Trophoblast cell (in vitro differentiated cells and primary cell): ENCODE data around the gene CTIF.

ENCODE experiments used
- DNase-seq, 2 donors: peaks; one replicate each; pipeline ENCODE4 v3.0.0-alpha.2; 2016
- H2AFZ ChIP-seq: 2 replicates; pipeline ENCODE4 v1.6.1; 2013; ENCODE audit warnings: low read length, moderate library complexity, mild to moderate bottlenecking; ENCODE audit not compliant: insufficient read depth, poor library complexity
- H2AK5ac ChIP-seq: 2 replicates; pipeline ENCODE4 v1.6.1; 2013; ENCODE audit warnings: mild to moderate bottlenecking, low read length
- H2BK120ac ChIP-seq: 2 replicates; pipeline ENCODE4 v1.6.1; 2013; ENCODE audit warnings: low read length, mild to moderate bottlenecking, moderate library complexity; ENCODE audit not compliant: insufficient read depth, poor library complexity
- H2BK12ac ChIP-seq: 2 replicates; pipeline ENCODE4 v1.6.1; 2013; ENCODE audit warnings: mild to moderate bottlenecking, low read length, moderate library complexity
- H2BK5ac ChIP-seq: 2 replicates; pipeline ENCODE4 v1.6.1; 2013; ENCODE audit warnings: low read length, low read depth, moderate library complexity, mild to moderate bottlenecking; ENCODE audit not compliant: poor library complexity
- H3K14ac ChIP-seq: 2 replicates; pipeline ENCODE4 v1.6.1; 2013; ENCODE audit warnings: mild to moderate bottlenecking, low read length
- H3K18ac ChIP-seq: 2 replicates; pipeline ENCODE4 v1.6.1; 2013; ENCODE audit warnings: mild to moderate bottlenecking, low read length
- H3K23ac ChIP-seq: 2 replicates; pipeline ENCODE4 v1.6.1; 2013; ENCODE audit warnings: low read length
- H3K27ac ChIP-seq: 2 replicates; pipeline ENCODE4 v1.5.1; 2013; ENCODE audit warnings: low read depth, mild to moderate bottlenecking, inconsistent platforms, low read length, moderate library complexity
- H3K27me3 ChIP-seq: 2 replicates; pipeline ENCODE4 v1.6.1; 2013; ENCODE audit warnings: inconsistent platforms, mild to moderate bottlenecking, low read length, moderate library complexity; ENCODE audit not compliant: insufficient read depth
- H3K36me3 ChIP-seq, 2 experiments: 1 replicate in 1 of 2; 2 replicates in 1 of 2; pipeline ENCODE4 v1.6.1; 2013; ENCODE audit warnings: low read length in 2 of 2, mild to moderate bottlenecking in 2 of 2, moderate library complexity in 1 of 2; ENCODE audit not compliant: insufficient read depth in 2 of 2, control insufficient read depth in 1 of 2
- H3K4ac ChIP-seq: 2 replicates; pipeline ENCODE4 v1.6.1; 2013; ENCODE audit warnings: low read depth, mild to moderate bottlenecking, low read length, moderate library complexity
- H3K4me1 ChIP-seq, 2 experiments: 1 replicate in 1 of 2; 2 replicates in 1 of 2; pipeline ENCODE4 v1.6.1; 2013; ENCODE audit warnings: low read length in 2 of 2, mild to moderate bottlenecking in 2 of 2, moderate library complexity in 1 of 2; ENCODE audit not compliant: insufficient read depth in 2 of 2, control insufficient read depth in 1 of 2
- H3K4me2 ChIP-seq: 2 replicates; pipeline ENCODE4 v1.6.1; 2013; ENCODE audit warnings: inconsistent platforms, mild to moderate bottlenecking, low read length, moderate library complexity
- H3K4me3 ChIP-seq: 2 replicates; pipeline ENCODE4 v1.5.1; 2013; ENCODE audit warnings: mild to moderate bottlenecking, low read depth, low read length, inconsistent platforms
- H3K79me1 ChIP-seq: one replicate; pipeline ENCODE4 v1.6.1; 2013; ENCODE audit warnings: low read length
- H3K79me2 ChIP-seq: 2 replicates; pipeline ENCODE4 v1.6.1; 2013; ENCODE audit warnings: low read length, mild to moderate bottlenecking; ENCODE audit not compliant: control insufficient read depth, insufficient read depth, poor library complexity
- H3K9ac ChIP-seq: 2 replicates; pipeline ENCODE4 v1.6.1; 2013; ENCODE audit warnings: mild to moderate bottlenecking, low read length
- H3K9me3 ChIP-seq: 2 replicates; pipeline ENCODE4 v1.6.1; 2013; ENCODE audit warnings: low read depth, mild to moderate bottlenecking, control low read depth, inconsistent platforms, low read length; ENCODE audit not compliant: insufficient read depth
- H4K12ac ChIP-seq: 2 replicates; pipeline ENCODE4 v1.6.1; 2013; ENCODE audit warnings: low read depth, mild to moderate bottlenecking, low read length, moderate library complexity
- H4K8ac ChIP-seq: 2 replicates; pipeline ENCODE4 v1.6.1; 2013; ENCODE audit warnings: low read depth, mild to moderate bottlenecking, low read length, moderate library complexity
- H4K91ac ChIP-seq: one replicate; pipeline ENCODE4 v1.6.1; 2013; ENCODE audit warnings: low read depth, mild to moderate bottlenecking, low read length, moderate library complexity
- WGBS: extraction: QIAGEN DNeasy Blood & Tissue Kit; methylation state at CpG from one replicate; pipeline ENCODE4 v1.1.7; 2013; ENCODE audit warnings: missing lambda C conversion rate; ENCODE audit not compliant: insufficient read length, insufficient coverage; ENCODE audit errors: extremely low coverage; 5-methylcytosine and 5-hydroxymethylcytosine counted together

The CTIF gene

GRCh38 chr18:48733643-48734253 lies 194.9 kb downstream of the CTIF start:
- no peak for DNase-seq
- Histone ChIP-seq H2BK120ac (no peak overlapping the region), H2AK5ac (no peak overlapping the region), H3K27ac (no peak overlapping the region), H3K4ac (no peak overlapping the region), H3K18ac (no peak overlapping the region), H4K91ac (no peak overlapping the region), H3K79me1 (peaks cover 10% of the 10 kb centered on the region), H3K4me3 (no peak overlapping the region), H3K4me2 (no peak overlapping the region), H3K27me3 (no peaks in the 10 kb centered on the region), H3K9ac (no peak overlapping the region), H2BK5ac (no peak overlapping the region), H3K4me1 (peaks cover 12 to 21% of the 10 kb centered on the region in 2 experiments), H3K14ac (no peak overlapping the region), H2AFZ (no peak overlapping the region), H4K12ac (no peak overlapping the region), H4K8ac (no peak overlapping the region), H3K9me3 (no peaks in the 10 kb centered on the region), H3K79me2 (no peaks in the 10 kb centered on the region), H3K36me3 (no peaks in the 10 kb centered on the region), H3K23ac (no peak overlapping the region), H2BK12ac (no peak overlapping the region)
- WGBS: no CpG with 5 or more reads among the region's 10 CpGs

- WGBS: no CpG with 5 or more reads among the region's 5 CpGs
- no peak for DNase-seq
- H3K27me3 ChIP-seq: no peaks in the 10 kb centered on the region
- no peaks in the 10 kb centered on the region for H3K9me3 ChIP-seq
- H4K8ac ChIP-seq: no peak overlapping the region
- no peak overlapping the region for H3K27ac ChIP-seq
- no peak overlapping the region for H4K91ac ChIP-seq
- H3K4me1 ChIP-seq: peaks cover 9 to 20% of the 10 kb centered on the region in 2 experiments
- H3K23ac ChIP-seq: no peak overlapping the region
- H3K36me3 ChIP-seq: no peaks in the 10 kb centered on the region
- no peak overlapping the region for H2BK12ac ChIP-seq
- no peak overlapping the region for H3K18ac ChIP-seq
- H2BK120ac ChIP-seq: no peak overlapping the region
- no peak overlapping the region for H2AFZ ChIP-seq
- no peak overlapping the region for H2BK5ac ChIP-seq
- no peak overlapping the region for H3K9ac ChIP-seq
- no peak overlapping the region for H3K4me2 ChIP-seq
- H3K79me2 ChIP-seq: no peaks in the 10 kb centered on the region
- H4K12ac ChIP-seq: no peak overlapping the region
- H3K4ac ChIP-seq: no peak overlapping the region
- H2AK5ac ChIP-seq: no peak overlapping the region
- H3K14ac ChIP-seq: no peak overlapping the region
- no peak overlapping the region for H3K4me3 ChIP-seq
- peaks cover 8% of the 10 kb centered on the region for H3K79me1 ChIP-seq
Measured at GRCh38 chr18:48734460-48734859, 195.6 kb downstream of the CTIF start.

GRCh38 chr18:48735080-48735676 lies 196.3 kb downstream of the CTIF start:
- Histone ChIP-seq H3K4me3 (no peak overlapping the region), H3K4me1 (peaks cover 6 to 15% of the 10 kb centered on the region in 2 experiments), H2BK5ac (no peak overlapping the region), H2BK120ac (no peak overlapping the region), H3K9ac (no peak overlapping the region), H3K79me1 (peaks cover 1% of the 10 kb centered on the region), H3K18ac (no peak overlapping the region), H2BK12ac (no peak overlapping the region), H3K4me2 (no peak overlapping the region), H4K91ac (no peak overlapping the region), H4K8ac (no peak overlapping the region), H3K27ac (no peak overlapping the region), H4K12ac (no peak overlapping the region), H2AK5ac (no peak overlapping the region), H3K36me3 (no peaks in the 10 kb centered on the region), H3K9me3 (no peaks in the 10 kb centered on the region), H3K27me3 (no peaks in the 10 kb centered on the region), H2AFZ (no peak overlapping the region), H3K23ac (no peak overlapping the region), H3K14ac (no peak overlapping the region), H3K4ac (no peak overlapping the region), H3K79me2 (no peaks in the 10 kb centered on the region)
- no CpG with 5 or more reads among the region's 8 CpGs for WGBS
- DNase-seq: peak; percentile 53 to 75

- no CpG with 5 or more reads among the region's 14 CpGs for WGBS
- H2BK5ac ChIP-seq: no peak overlapping the region
- no peak overlapping the region for H3K14ac ChIP-seq
- no peak overlapping the region for H3K27ac ChIP-seq
- H3K4ac ChIP-seq: no peak overlapping the region
- no peaks in the 10 kb centered on the region for H3K79me2 ChIP-seq
- H3K36me3 ChIP-seq: no peaks in the 10 kb centered on the region
- no peak overlapping the region for H2BK120ac ChIP-seq
- no peak overlapping the region for H4K8ac ChIP-seq
- H3K4me1 ChIP-seq: peaks cover 6 to 15% of the 10 kb centered on the region in 2 experiments
- H4K91ac ChIP-seq: no peak overlapping the region
- no peak overlapping the region for H3K4me2 ChIP-seq
- H2AFZ ChIP-seq: no peak overlapping the region
- H3K79me1 ChIP-seq: no peaks in the 10 kb centered on the region
- no peak overlapping the region for H2AK5ac ChIP-seq
- H3K9ac ChIP-seq: no peak overlapping the region
- H3K9me3 ChIP-seq: no peaks in the 10 kb centered on the region
- H3K4me3 ChIP-seq: no peak overlapping the region
- no peak for DNase-seq
- H3K27me3 ChIP-seq: no peaks in the 10 kb centered on the region
- H4K12ac ChIP-seq: no peak overlapping the region
- no peak overlapping the region for H3K23ac ChIP-seq
- no peak overlapping the region for H3K18ac ChIP-seq
- H2BK12ac ChIP-seq: no peak overlapping the region
Measured at GRCh38 chr18:48735681-48736255, 196.9 kb downstream of the CTIF start.
